H1 (cell line): ENCODE measurements around the gene RASSF10. TPM values are rescaled to one million over a fixed set of nuclear protein-coding genes. Genes with fewer than 3 reads are reported as not detected.

Experiments used
- HDAC2 ChIP-seq, 2 experiments: fragments of 300-600 bp in 1 of 2; sonication (generic) in 1 of 2; IDR thresholded peaks; 2 replicates each; pipeline ENCODE4 v1.6.1; 2011 to 2012; ENCODE audit warnings: low read depth in 2 of 2, low read length in 2 of 2, mild to moderate bottlenecking in 2 of 2, moderate library complexity in 2 of 2, borderline replicate concordance in 1 of 2, inconsistent platforms in 1 of 2
- HDAC6 ChIP-seq: IDR thresholded peaks from one replicate; pipeline ENCODE4 v1.7.1; 2012; ENCODE audit warnings: low read depth, mild to moderate bottlenecking, inconsistent platforms, low read length, moderate library complexity
- SAP30 ChIP-seq: fragments of 300-600 bp; sonication (generic); IDR thresholded peaks from 2 replicates; pipeline ENCODE4 v1.7.1; 2012; ENCODE audit warnings: low read length, moderate library complexity, mild to moderate bottlenecking, inconsistent platforms; ENCODE audit not compliant: insufficient read depth, insufficient replicate concordance
- TCF12 ChIP-seq: IDR thresholded peaks from 2 replicates; pipeline ENCODE4 v1.6.1; 2011; ENCODE audit warnings: low read depth, mild to moderate bottlenecking, low read length
- polyA plus RNA-seq, 7 experiments: library from polyadenylated mRNA; depleted of rRNA in 3 of 7; stranded (reverse) in 5 of 7; unstranded in 2 of 7; fragments of >200 nt in 5 of 7; fragments of 200-250 nt in 2 of 7; gene quantifications; 1 replicate in 5 of 7; 2 replicates in 1 of 7; 4 replicates in 1 of 7; pipeline versions ENCODE4 v1.2.1 to v1.2.3, GENCODE V29; 2011 to 2013; ENCODE audit warnings: missing spikeins in 2 of 7, mixed read lengths in 2 of 7
- total RNA-seq: library from RNA; stranded (reverse); fragmentation: NEBNext Ultra II Directional; extraction: Animal tissue kit (Norgen Biotek cat#: 25700); gene quantifications from 2 replicates; pipeline ENCODE4 v1.2.1, GENCODE V29; 2021
- TF ChIP-seq, protein P1 (sequence below): fragments of 300-600 bp; sonication (generic); IDR thresholded peaks from 2 replicates; pipeline ENCODE4 v1.7.1; 2012; ENCODE audit warnings: low read length, moderate library complexity, mild to moderate bottlenecking, inconsistent platforms; ENCODE audit not compliant: insufficient replicate concordance

The RASSF10 gene
- total and polyA plus RNA-seq, 2 of the 8 experiments (the other 6 are each of a cell fraction or from before 2014, with no cell fraction given) = 0.51 to 1.8 TPM

DNA sequence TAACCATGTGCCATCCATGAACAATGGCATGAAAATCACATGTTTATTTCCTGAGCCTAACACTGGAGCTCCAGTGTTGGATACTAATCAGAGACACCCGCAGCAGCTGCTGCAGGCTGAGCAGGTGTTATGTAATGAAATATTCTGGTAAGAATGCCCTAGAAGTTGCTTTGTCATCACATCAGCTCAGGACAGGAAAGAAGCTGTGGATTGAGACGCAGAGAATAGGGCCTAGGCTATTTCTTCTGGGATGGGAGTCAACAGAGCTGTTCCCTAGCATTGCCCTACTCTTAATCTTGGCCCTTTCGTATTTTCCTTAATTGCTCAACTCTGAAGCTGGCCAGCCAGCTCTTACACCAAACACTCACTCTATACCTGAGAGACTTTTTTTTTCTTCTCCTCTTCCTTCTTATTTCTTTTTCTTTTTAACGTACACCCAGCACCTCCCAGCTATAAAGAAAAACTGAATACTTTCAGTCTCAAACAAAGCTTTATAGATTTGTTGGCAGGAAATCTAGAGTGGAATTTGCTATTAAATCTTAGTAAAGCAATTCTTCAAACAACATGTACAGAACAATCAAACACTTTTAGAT is 31.9 kb downstream of the RASSF10 start (continued):
- TF ChIP-seq SAP30 (no peak), HDAC6 (no peak), TCF12 (no peak), HDAC2 (IDR thresholded peaks at IDR 0.05; ENCODE audit: borderline replicate concordance in 1 of 2, low read depth in 2 of 2, low read length in 2 of 2) (no peak)
- TF ChIP-seq, protein P1, sequence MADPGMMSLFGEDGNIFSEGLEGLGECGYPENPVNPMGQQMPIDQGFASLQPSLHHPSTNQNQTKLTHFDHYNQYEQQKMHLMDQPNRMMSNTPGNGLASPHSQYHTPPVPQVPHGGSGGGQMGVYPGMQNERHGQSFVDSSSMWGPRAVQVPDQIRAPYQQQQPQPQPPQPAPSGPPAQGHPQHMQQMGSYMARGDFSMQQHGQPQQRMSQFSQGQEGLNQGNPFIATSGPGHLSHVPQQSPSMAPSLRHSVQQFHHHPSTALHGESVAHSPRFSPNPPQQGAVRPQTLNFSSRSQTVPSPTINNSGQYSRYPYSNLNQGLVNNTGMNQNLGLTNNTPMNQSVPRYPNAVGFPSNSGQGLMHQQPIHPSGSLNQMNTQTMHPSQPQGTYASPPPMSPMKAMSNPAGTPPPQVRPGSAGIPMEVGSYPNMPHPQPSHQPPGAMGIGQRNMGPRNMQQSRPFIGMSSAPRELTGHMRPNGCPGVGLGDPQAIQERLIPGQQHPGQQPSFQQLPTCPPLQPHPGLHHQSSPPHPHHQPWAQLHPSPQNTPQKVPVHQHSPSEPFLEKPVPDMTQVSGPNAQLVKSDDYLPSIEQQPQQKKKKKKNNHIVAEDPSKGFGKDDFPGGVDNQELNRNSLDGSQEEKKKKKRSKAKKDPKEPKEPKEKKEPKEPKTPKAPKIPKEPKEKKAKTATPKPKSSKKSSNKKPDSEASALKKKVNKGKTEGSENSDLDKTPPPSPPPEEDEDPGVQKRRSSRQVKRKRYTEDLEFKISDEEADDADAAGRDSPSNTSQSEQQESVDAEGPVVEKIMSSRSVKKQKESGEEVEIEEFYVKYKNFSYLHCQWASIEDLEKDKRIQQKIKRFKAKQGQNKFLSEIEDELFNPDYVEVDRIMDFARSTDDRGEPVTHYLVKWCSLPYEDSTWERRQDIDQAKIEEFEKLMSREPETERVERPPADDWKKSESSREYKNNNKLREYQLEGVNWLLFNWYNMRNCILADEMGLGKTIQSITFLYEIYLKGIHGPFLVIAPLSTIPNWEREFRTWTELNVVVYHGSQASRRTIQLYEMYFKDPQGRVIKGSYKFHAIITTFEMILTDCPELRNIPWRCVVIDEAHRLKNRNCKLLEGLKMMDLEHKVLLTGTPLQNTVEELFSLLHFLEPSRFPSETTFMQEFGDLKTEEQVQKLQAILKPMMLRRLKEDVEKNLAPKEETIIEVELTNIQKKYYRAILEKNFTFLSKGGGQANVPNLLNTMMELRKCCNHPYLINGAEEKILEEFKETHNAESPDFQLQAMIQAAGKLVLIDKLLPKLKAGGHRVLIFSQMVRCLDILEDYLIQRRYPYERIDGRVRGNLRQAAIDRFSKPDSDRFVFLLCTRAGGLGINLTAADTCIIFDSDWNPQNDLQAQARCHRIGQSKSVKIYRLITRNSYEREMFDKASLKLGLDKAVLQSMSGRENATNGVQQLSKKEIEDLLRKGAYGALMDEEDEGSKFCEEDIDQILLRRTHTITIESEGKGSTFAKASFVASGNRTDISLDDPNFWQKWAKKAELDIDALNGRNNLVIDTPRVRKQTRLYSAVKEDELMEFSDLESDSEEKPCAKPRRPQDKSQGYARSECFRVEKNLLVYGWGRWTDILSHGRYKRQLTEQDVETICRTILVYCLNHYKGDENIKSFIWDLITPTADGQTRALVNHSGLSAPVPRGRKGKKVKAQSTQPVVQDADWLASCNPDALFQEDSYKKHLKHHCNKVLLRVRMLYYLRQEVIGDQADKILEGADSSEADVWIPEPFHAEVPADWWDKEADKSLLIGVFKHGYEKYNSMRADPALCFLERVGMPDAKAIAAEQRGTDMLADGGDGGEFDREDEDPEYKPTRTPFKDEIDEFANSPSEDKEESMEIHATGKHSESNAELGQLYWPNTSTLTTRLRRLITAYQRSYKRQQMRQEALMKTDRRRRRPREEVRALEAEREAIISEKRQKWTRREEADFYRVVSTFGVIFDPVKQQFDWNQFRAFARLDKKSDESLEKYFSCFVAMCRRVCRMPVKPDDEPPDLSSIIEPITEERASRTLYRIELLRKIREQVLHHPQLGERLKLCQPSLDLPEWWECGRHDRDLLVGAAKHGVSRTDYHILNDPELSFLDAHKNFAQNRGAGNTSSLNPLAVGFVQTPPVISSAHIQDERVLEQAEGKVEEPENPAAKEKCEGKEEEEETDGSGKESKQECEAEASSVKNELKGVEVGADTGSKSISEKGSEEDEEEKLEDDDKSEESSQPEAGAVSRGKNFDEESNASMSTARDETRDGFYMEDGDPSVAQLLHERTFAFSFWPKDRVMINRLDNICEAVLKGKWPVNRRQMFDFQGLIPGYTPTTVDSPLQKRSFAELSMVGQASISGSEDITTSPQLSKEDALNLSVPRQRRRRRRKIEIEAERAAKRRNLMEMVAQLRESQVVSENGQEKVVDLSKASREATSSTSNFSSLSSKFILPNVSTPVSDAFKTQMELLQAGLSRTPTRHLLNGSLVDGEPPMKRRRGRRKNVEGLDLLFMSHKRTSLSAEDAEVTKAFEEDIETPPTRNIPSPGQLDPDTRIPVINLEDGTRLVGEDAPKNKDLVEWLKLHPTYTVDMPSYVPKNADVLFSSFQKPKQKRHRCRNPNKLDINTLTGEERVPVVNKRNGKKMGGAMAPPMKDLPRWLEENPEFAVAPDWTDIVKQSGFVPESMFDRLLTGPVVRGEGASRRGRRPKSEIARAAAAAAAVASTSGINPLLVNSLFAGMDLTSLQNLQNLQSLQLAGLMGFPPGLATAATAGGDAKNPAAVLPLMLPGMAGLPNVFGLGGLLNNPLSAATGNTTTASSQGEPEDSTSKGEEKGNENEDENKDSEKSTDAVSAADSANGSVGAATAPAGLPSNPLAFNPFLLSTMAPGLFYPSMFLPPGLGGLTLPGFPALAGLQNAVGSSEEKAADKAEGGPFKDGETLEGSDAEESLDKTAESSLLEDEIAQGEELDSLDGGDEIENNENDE = no peak
- TF ChIP-seq, all 59 proteins: peak for 0
